Measurements from ENCODE around the gene TSHZ2. TPM values are rescaled to one million over a fixed set of nuclear protein-coding genes. Genes with fewer than 3 reads are reported as not detected.

TSHZ2 gene
- total and polyA plus RNA-seq, 2 donors (not counting 3 experiments of a cell fraction or from before 2014, with no cell fraction given) = not detected

- TF ChIP-seq EZH2 (IDR thresholded peaks at IDR 0.05; ENCODE audit: borderline replicate concordance, low read depth, low read length, severe bottlenecking) = no peak
- no peak for TF ChIP-seq FOS (IDR thresholded peaks at IDR 0.05; ENCODE audit: borderline replicate concordance, insufficient read depth, low read length)
- no peak for TF ChIP-seq CTCF (IDR thresholded peaks at IDR 0.05; ENCODE audit: extremely low read depth in 1 of 2, insufficient read depth in 1 of 2, low read depth in 1 of 2, low read length in 2 of 2)
- TF ChIP-seq POLR2AphosphoS5 (IDR thresholded peaks at IDR 0.05; ENCODE audit: insufficient read depth, low read depth, low read length) = no peak
- TF ChIP-seq POLR2A (IDR thresholded peaks at IDR 0.05; ENCODE audit: low read depth, low read length) = no peak
- no peak for TF ChIP-seq GATA2 (IDR thresholded peaks at IDR 0.05; ENCODE audit: insufficient read depth, insufficient read length, low read depth, low read length)
- no peak for TF ChIP-seq MYC (IDR thresholded peaks at IDR 0.05; ENCODE audit: low read depth, low read length)
- no peak for TF ChIP-seq JUN (IDR thresholded peaks at IDR 0.05; ENCODE audit: borderline replicate concordance, insufficient read depth, insufficient read length, low read depth)
- no peak for TF ChIP-seq MAX (IDR thresholded peaks at IDR 0.05; ENCODE audit: insufficient read depth, insufficient read length)
- no peak overlapping the region for H3K27ac ChIP-seq (ENCODE audit: insufficient read depth, low read depth, low read length)
- intact Hi-C loops (cut with micrococcal nuclease) = no loop called here
- FAIRE-seq (no peak), DNase-seq (ENCODE audit: low read depth, low spot score) (no peak)
- no peaks in the 10 kb centered on the region for H3K27me3 ChIP-seq (ENCODE audit: control insufficient read depth in 2 of 2, insufficient read depth in 2 of 2, low read length in 2 of 2)
- H3K79me2 ChIP-seq (ENCODE audit: control insufficient read depth, insufficient read depth, low read length) = no peaks in the 10 kb centered on the region
- no peaks in the 10 kb centered on the region for H4K20me1 ChIP-seq (replicated peaks; ENCODE audit: control insufficient read depth, extremely low read depth, insufficient read depth, low read length)
- no peaks in the 10 kb centered on the region for H3K36me3 ChIP-seq (ENCODE audit: control insufficient read depth in 2 of 2, extremely low read depth in 1 of 2, insufficient read depth in 2 of 2, low read length in 2 of 2)
- no peak overlapping the region for H3K4me3 ChIP-seq (replicated peaks in 1 of 3; ENCODE audit: insufficient read depth in 1 of 3, low read depth in 1 of 3, low read length in 3 of 3)
- CTCF ChIA-PET = no interaction called here
- no peak overlapping the region for H3K4me2 ChIP-seq (ENCODE audit: insufficient read depth, low read length)
- BruUV-seq (replicated peaks) = no TSS peak
- no peaks in the 10 kb centered on the region for H3K9me1 ChIP-seq (replicated peaks; ENCODE audit: control insufficient read depth, extremely low read depth, insufficient read depth, low read length)
- H3K9me3 ChIP-seq (replicated peaks; ENCODE audit: control insufficient read depth, insufficient read depth, low read length) = no peaks in the 10 kb centered on the region
- no peak overlapping the region for H3K9ac ChIP-seq (replicated peaks; ENCODE audit: extremely low read depth, insufficient read depth, low read length)
- dilution Hi-C loops (cut with MboI; ENCODE audit: extremely low pct_ligation_motif_present, low sequenced_read_pairs) = no loop called here
- POLR2A ChIA-PET = no interaction called here
- H3K4me1 ChIP-seq (ENCODE audit: control insufficient read depth, extremely low read depth, insufficient read depth, low read length) = no peaks in the 10 kb centered on the region
- H2AFZ ChIP-seq (ENCODE audit: low read depth, low read length) = no peak overlapping the region
These were observed 310.9 kb downstream of the TSHZ2 start for GRCh38 chr20:53283011-53283410.
